DND-41 (cell line): ENCODE measurements around the gene NEK10.

ENCODE experiments used
- ATAC-seq: fragments of 200-7000 bp; cut with Tn5 transposase; 3 replicates; pipeline ENCODE4 v1.9.1; 2021; ENCODE audit warnings: low read depth; ENCODE audit not compliant: insufficient read depth
- DNase-seq: peaks from one replicate; pipeline ENCODE4 v3.0.0-alpha.2; 2020
- H2AFZ ChIP-seq: 2 replicates; pipeline ENCODE4 v1.6.0; 2012; ENCODE audit warnings: low read depth, low read length
- H3K27ac ChIP-seq: 2 replicates; pipeline ENCODE4 v1.5.1; 2012; ENCODE audit warnings: low read length, inconsistent platforms
- H3K27me3 ChIP-seq: fragments of 200-600 bp; sonication (generic); 2 replicates; pipeline ENCODE4 v1.6.0; 2012; ENCODE audit warnings: low read length, mild to moderate bottlenecking, inconsistent platforms; ENCODE audit not compliant: insufficient read depth, poor library complexity
- H3K36me3 ChIP-seq: 2 replicates; pipeline ENCODE4 v1.5.1; 2012; ENCODE audit warnings: low read length, inconsistent platforms; ENCODE audit not compliant: insufficient read depth
- H3K4me1 ChIP-seq: 2 replicates; pipeline ENCODE4 v1.5.1; 2012; ENCODE audit warnings: mild to moderate bottlenecking, low read length; ENCODE audit not compliant: insufficient read depth
- H3K4me2 ChIP-seq: 2 replicates; pipeline ENCODE4 v1.6.0; 2012; ENCODE audit warnings: mild to moderate bottlenecking, moderate library complexity, low read length, inconsistent platforms; ENCODE audit not compliant: insufficient read depth
- H3K4me3 ChIP-seq, 2 experiments: fragments of 200-600 bp in 1 of 2; shearing (Covaris generic) in 1 of 2; 2 replicates each; pipeline ENCODE4 v1.5.1; 2012 to 2016; ENCODE audit warnings: inconsistent platforms in 2 of 2, low read length in 2 of 2, mild to moderate bottlenecking in 2 of 2, low read depth in 1 of 2, moderate library complexity in 1 of 2
- H3K79me2 ChIP-seq: 2 replicates; pipeline ENCODE4 v1.6.0; 2012; ENCODE audit warnings: low read length, inconsistent platforms; ENCODE audit not compliant: insufficient read depth
- H3K9ac ChIP-seq: 2 replicates; pipeline ENCODE4 v1.6.0; 2012; ENCODE audit warnings: low read depth, mild to moderate bottlenecking, inconsistent platforms, low read length, moderate library complexity
- H3K9me3 ChIP-seq: 2 replicates; pipeline ENCODE4 v1.5.1; 2012; ENCODE audit warnings: low read length, moderate library complexity, mild to moderate bottlenecking, inconsistent platforms; ENCODE audit not compliant: insufficient read depth, severe bottlenecking
- H4K20me1 ChIP-seq: 2 replicates; pipeline ENCODE4 v1.6.0; 2012; ENCODE audit warnings: low read length; ENCODE audit not compliant: insufficient read depth
- CTCF ChIP-seq: IDR thresholded peaks from 2 replicates; pipeline ENCODE4 v1.5.1; 2012; ENCODE audit warnings: borderline replicate concordance, low read length, moderate library complexity, mild to moderate bottlenecking; ENCODE audit not compliant: poor library complexity, severe bottlenecking; ENCODE audit errors: extremely low read depth
- EZH2 ChIP-seq: IDR thresholded peaks from 3 replicates; pipeline ENCODE4 v1.6.1; 2012; ENCODE audit warnings: borderline replicate concordance, low read depth, mild to moderate bottlenecking, moderate library complexity, low read length, inconsistent platforms; ENCODE audit not compliant: severe bottlenecking

Gene NEK10

GRCh38 chr3:27185231-27185989 lies 183.8 kb downstream of the NEK10 start:
- no peak overlapping the region for H3K9ac ChIP-seq
- no peaks in the 10 kb centered on the region for H3K27me3 ChIP-seq
- H3K36me3 ChIP-seq, result no peaks in the 10 kb centered on the region
- no peaks in the 10 kb centered on the region for H3K4me1 ChIP-seq
- TF ChIP-seq EZH2 (no peak), CTCF (no peak)
- no peak overlapping the region for H3K4me3 ChIP-seq
- H2AFZ ChIP-seq, result no peak overlapping the region
- no peak for ATAC-seq
- no peak overlapping the region for H3K27ac ChIP-seq
- no peak for DNase-seq
- no peaks in the 10 kb centered on the region for H4K20me1 ChIP-seq
- no peaks in the 10 kb centered on the region for H3K79me2 ChIP-seq
- no peaks in the 10 kb centered on the region for H3K9me3 ChIP-seq
- no peak overlapping the region for H3K4me2 ChIP-seq

GRCh38 chr3:27184261-27184660 lies 184.9 kb downstream of the NEK10 start:
- Histone ChIP-seq H3K9ac (no peak overlapping the region), H3K9me3 (no peaks in the 10 kb centered on the region), H3K4me3 (no peak overlapping the region), H3K27me3 (no peaks in the 10 kb centered on the region), H3K4me1 (no peaks in the 10 kb centered on the region), H3K79me2 (no peaks in the 10 kb centered on the region), H2AFZ (no peak overlapping the region), H3K36me3 (no peaks in the 10 kb centered on the region), H4K20me1 (no peaks in the 10 kb centered on the region), H3K27ac (no peak overlapping the region), H3K4me2 (no peak overlapping the region)
- ATAC-seq, result no peak
- no peak for DNase-seq
- no peak for TF ChIP-seq EZH2
- no peak for TF ChIP-seq CTCF

GRCh38 chr3:27176256-27176655 lies 192.9 kb downstream of the NEK10 start:
- H3K9me3 ChIP-seq, result no peaks in the 10 kb centered on the region
- H3K4me2 ChIP-seq, result no peak overlapping the region
- no peak overlapping the region for H3K9ac ChIP-seq
- H3K36me3 ChIP-seq, result no peaks in the 10 kb centered on the region
- no peak overlapping the region for H3K27ac ChIP-seq
- no peaks in the 10 kb centered on the region for H3K79me2 ChIP-seq
- DNase-seq, result no peak
- H4K20me1 ChIP-seq, result no peaks in the 10 kb centered on the region
- H3K4me1 ChIP-seq, result no peaks in the 10 kb centered on the region
- no peaks in the 10 kb centered on the region for H3K27me3 ChIP-seq
- H3K4me3 ChIP-seq, result no peak overlapping the region
- H2AFZ ChIP-seq, result no peak overlapping the region
- TF ChIP-seq CTCF (no peak), EZH2 (no peak)
- no peak for ATAC-seq
